Endodermal cell (in vitro differentiated cells): ENCODE results near the gene SLC30A1. TPM values are rescaled to one million over a fixed set of nuclear protein-coding genes. Genes with fewer than 3 reads are reported as not detected.

Experiments
- DNase-seq: peaks from one replicate; pipeline ENCODE4 v3.0.0-alpha.2; 2017
- H3K27ac ChIP-seq: 2 replicates; pipeline ENCODE4 v1.5.1; 2013; ENCODE audit warnings: mild to moderate bottlenecking, low read depth, low read length, moderate library complexity
- H3K27me3 ChIP-seq: 2 replicates; pipeline ENCODE4 v1.6.1; 2013; ENCODE audit warnings: mild to moderate bottlenecking, low read length, moderate library complexity; ENCODE audit not compliant: insufficient read depth, control insufficient read depth, poor library complexity, severe bottlenecking
- H3K36me3 ChIP-seq: 2 replicates; pipeline ENCODE4 v1.7.0; 2013; ENCODE audit warnings: mild to moderate bottlenecking, low read length, moderate library complexity; ENCODE audit not compliant: control insufficient read depth, insufficient read depth
- H3K4me1 ChIP-seq: one replicate; pipeline ENCODE4 v1.7.0; 2013; ENCODE audit warnings: low read length; ENCODE audit not compliant: control insufficient read depth, insufficient read depth
- H3K4me3 ChIP-seq: 2 replicates; pipeline ENCODE4 v1.5.1; 2013; ENCODE audit warnings: mild to moderate bottlenecking, low read length, moderate library complexity
- H3K9ac ChIP-seq: 2 replicates; pipeline ENCODE4 v1.6.1; 2013; ENCODE audit warnings: mild to moderate bottlenecking, low read length, moderate library complexity; ENCODE audit not compliant: poor library complexity, severe bottlenecking; ENCODE audit errors: extremely low read depth
- H3K9me3 ChIP-seq: 2 replicates; pipeline ENCODE4 v1.6.1; 2013; ENCODE audit warnings: mild to moderate bottlenecking, low read length, moderate library complexity; ENCODE audit not compliant: control insufficient read depth
- H3K27ac Mint-ChIP-seq: 2 replicates; pipeline ENCODE4 v1.8.0; 2020; ENCODE audit warnings: mixed read lengths
- H3K27me3 Mint-ChIP-seq: 2 replicates; pipeline ENCODE4 v1.8.0; 2021; ENCODE audit warnings: mild to moderate bottlenecking, mixed read lengths; ENCODE audit not compliant: insufficient read depth
- H3K36me3 Mint-ChIP-seq: 2 replicates; pipeline ENCODE4 v1.8.0; 2020; ENCODE audit warnings: low read depth, mixed read lengths
- H3K4me1 Mint-ChIP-seq: 2 replicates; pipeline ENCODE4 v1.8.0; 2020; ENCODE audit warnings: mixed read lengths
- H3K4me3 Mint-ChIP-seq: 2 replicates; pipeline ENCODE4 v1.8.0; 2020; ENCODE audit warnings: mild to moderate bottlenecking, moderate library complexity, mixed read lengths
- H3K9me3 Mint-ChIP-seq: 2 replicates; pipeline ENCODE4 v1.8.0; 2020; ENCODE audit warnings: mild to moderate bottlenecking, mixed read lengths
- CTCF ChIP-seq: fragments of 200-600 bp; sonication (generic); conservative IDR thresholded peaks from 2 replicates; pipeline ENCODE4 v1.5.0; 2021; ENCODE audit warnings: antibody characterized with exemption, mild to moderate bottlenecking
- WGBS, 2 experiments: methylation state at CpG; one replicate each; pipeline versions ENCODE4 v1.1.5 to v1.1.7; 2013; ENCODE audit warnings: missing lambda C conversion rate in 2 of 2, mixed read lengths in 1 of 2; ENCODE audit not compliant: insufficient coverage in 1 of 2, insufficient read length in 1 of 2; 5-methylcytosine and 5-hydroxymethylcytosine counted together
- total RNA-seq, 2 donors: library from RNA; stranded (reverse); fragmentation: NEBNext Ultra II Directional in 1 of 2; extraction: Animal tissue kit (Norgen Biotek cat#: 25700) in 1 of 2; gene quantifications; 2 replicates in 1 of 2; 3 replicates in 1 of 2; pipeline ENCODE4 v1.2.1, GENCODE V29; 2021

The SLC30A1 gene
- total RNA-seq, 2 donors from 2014 or later = 9.0 to 14.0 TPM

DNA sequence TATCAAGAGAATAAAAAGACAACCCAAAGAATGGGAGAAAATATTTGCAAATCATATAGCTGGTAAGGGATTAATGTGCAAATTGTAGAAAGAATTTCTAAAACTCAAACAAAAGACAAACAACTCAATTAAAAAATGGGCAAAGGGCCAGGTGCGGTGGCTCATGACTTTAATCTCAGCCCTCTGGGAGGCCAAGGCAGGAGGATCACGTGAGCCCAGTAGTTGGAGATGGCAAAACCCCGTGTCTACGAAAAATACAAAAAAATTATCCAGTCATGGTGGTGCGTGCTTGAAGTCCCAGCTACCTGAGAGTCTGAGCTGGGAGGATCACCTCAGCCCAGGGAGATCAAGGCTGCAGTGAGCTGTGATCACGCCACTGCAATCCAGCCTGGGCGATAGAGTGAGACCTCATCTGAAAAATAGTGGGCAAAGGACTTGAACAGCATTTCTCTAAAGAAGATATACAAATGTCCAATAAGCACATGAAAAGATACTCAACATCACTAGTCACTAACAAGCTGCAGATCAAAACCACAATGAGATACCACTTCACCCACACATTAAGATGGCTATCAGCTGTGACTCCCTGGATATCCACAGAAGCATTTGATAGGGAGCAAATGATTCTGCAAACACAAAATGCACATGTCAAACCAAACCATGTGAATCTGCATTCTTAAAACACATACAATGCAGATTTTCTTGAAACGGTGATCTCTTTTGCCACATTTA, 20.9 kb downstream of the SLC30A1 start:
- TF ChIP-seq CTCF = no peak
- Mint-ChIP-seq H3K27me3 (peaks cover 5% of the 10 kb centered on the region), H3K4me1 (no peaks in the 10 kb centered on the region), H3K36me3 (no peaks in the 10 kb centered on the region), H3K4me3 (no peak overlapping the region), H3K27ac (no peak overlapping the region), H3K9me3 (no peaks in the 10 kb centered on the region)
- Histone ChIP-seq H3K27ac (no peak overlapping the region), H3K9me3 (no peaks in the 10 kb centered on the region), H3K4me3 (no peak overlapping the region), H3K36me3 (no peaks in the 10 kb centered on the region), H3K4me1 (no peaks in the 10 kb centered on the region), H3K9ac (no peak overlapping the region), H3K27me3 (no peaks in the 10 kb centered on the region)
- no peak for DNase-seq
- 94 to 95% methylated on average over 7 to 8 of the region's 8 CpGs for WGBS, 2 experiments

DNA sequence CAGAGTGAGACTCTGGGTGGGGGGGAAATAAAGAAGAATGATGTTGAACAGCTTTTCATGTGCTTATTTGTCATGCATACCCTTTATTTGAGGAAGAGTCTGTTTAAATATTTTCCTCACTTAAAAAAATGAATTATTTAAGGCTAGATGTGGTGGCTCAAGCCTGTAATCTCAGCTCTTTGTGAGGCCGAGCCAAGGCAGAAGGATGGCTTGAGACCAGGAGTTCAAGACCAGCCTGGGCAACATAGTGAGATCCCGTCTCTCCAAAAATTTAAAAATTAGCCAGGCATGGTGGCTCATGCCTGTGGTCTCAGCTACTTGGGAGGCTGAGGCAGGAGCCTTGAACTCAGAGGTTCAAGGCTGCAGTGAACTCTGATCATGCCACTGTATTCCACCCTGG, 25.4 kb downstream of the SLC30A1 start:
- no peaks in the 10 kb centered on the region for H3K9me3 ChIP-seq
- no peak overlapping the region for H3K27ac Mint-ChIP-seq
- H3K27ac ChIP-seq = no peak overlapping the region
- H3K36me3 Mint-ChIP-seq = no peaks in the 10 kb centered on the region
- H3K27me3 ChIP-seq = no peaks in the 10 kb centered on the region
- H3K9ac ChIP-seq = no peak overlapping the region
- no peak overlapping the region for H3K4me3 Mint-ChIP-seq
- H3K4me1 Mint-ChIP-seq = peaks cover 5% of the 10 kb centered on the region
- no peaks in the 10 kb centered on the region for H3K9me3 Mint-ChIP-seq
- no peak for TF ChIP-seq CTCF
- DNase-seq = no peak
- H3K36me3 ChIP-seq = no peaks in the 10 kb centered on the region
- no peak overlapping the region for H3K4me3 ChIP-seq
- H3K27me3 Mint-ChIP-seq = peaks cover 5% of the 10 kb centered on the region
- WGBS, 2 experiments = 83 to 90% methylated on average over 2 of the region's 2 CpGs
- peaks cover 11% of the 10 kb centered on the region for H3K4me1 ChIP-seq

GRCh38 chr1:211551638-211552460, 27.1 kb downstream of the SLC30A1 start:
- Histone ChIP-seq H3K4me1 (peaks cover 20% of the 10 kb centered on the region), H3K36me3 (no peaks in the 10 kb centered on the region), H3K9ac (no peak overlapping the region), H3K4me3 (no peak overlapping the region), H3K27ac (no peak overlapping the region), H3K9me3 (no peaks in the 10 kb centered on the region), H3K27me3 (no peaks in the 10 kb centered on the region)
- no peak for DNase-seq
- Mint-ChIP-seq H3K4me1 (peaks cover 5% of the 10 kb centered on the region), H3K36me3 (no peaks in the 10 kb centered on the region), H3K4me3 (no peak overlapping the region), H3K9me3 (no peaks in the 10 kb centered on the region), H3K27ac (no peak overlapping the region), H3K27me3 (peaks cover 3% of the 10 kb centered on the region)
- TF ChIP-seq CTCF = no peak
- WGBS, 2 experiments = 87 to 95% methylated on average over 9 to 12 of the region's 12 CpGs
